Activated CD4-positive, alpha-beta T cell treated with anti-CD3 and anti-CD28 coated beads for 36 hours (primary cell): ENCODE measurements around the gene SDK1. TPM values are rescaled to one million over a fixed set of nuclear protein-coding genes. Genes with fewer than 3 reads are reported as not detected.
A peak's percentile ranks its signal among the peaks of the same experiment; 100 is the strongest.
"Not testable (repeated sequence)": the region's sequence is repeated elsewhere in the genome, so short reads cannot be mapped to it uniquely, and the experiment has no call there.

Source experiments
- ATAC-seq: fragments of 200-7000 bp; cut with Tn5 transposase; one replicate; pipeline ENCODE4 v1.10.0; 2021; ENCODE audit warnings: mild to moderate bottlenecking, moderate library complexity
- CTCF ChIA-PET: fragments of 350-600 bp; sonication (Branson Sonifier 250); formaldehyde crosslinking; loops from one replicate; lab custom pipeline; 2021; ENCODE audit warnings: antibody characterized with exemption; lab: Charles Lee
- POLR2A ChIA-PET: fragments of 350-600 bp; sonication (Branson Sonifier 250); formaldehyde crosslinking; loops from one replicate; lab custom pipeline; 2021; ENCODE audit warnings: antibody characterized with exemption, inconsistent platforms; lab: Charles Lee
- DNase-seq: peaks from one replicate; pipeline ENCODE4 v3.0.0-alpha.2; 2020
- H3K27ac Mint-ChIP-seq: one replicate; pipeline ENCODE4 v1.8.0; 2021; ENCODE audit warnings: mixed read lengths
- H3K27me3 Mint-ChIP-seq: one replicate; pipeline ENCODE4 v1.8.0; 2021; ENCODE audit warnings: mixed read lengths
- H3K36me3 Mint-ChIP-seq: one replicate; pipeline ENCODE4 v1.8.0; 2021; ENCODE audit warnings: low read depth, mixed read lengths
- H3K4me1 Mint-ChIP-seq: one replicate; pipeline ENCODE4 v1.8.0; 2021; ENCODE audit warnings: mixed read lengths
- H3K4me3 Mint-ChIP-seq: one replicate; pipeline ENCODE4 v1.8.0; 2021; ENCODE audit warnings: mild to moderate bottlenecking, moderate library complexity, mixed read lengths
- H3K9me3 Mint-ChIP-seq: one replicate; pipeline ENCODE4 v1.8.0; 2021; ENCODE audit warnings: low read depth, mixed read lengths
- intact Hi-C, 2 experiments: fragments of 100-400 bp; cut with DNase I in 1 of 2; cut with micrococcal nuclease in 1 of 2; formaldehyde crosslinking; loops; one replicate each; pipeline versions ENCODE4 v1.14.2 to v1.15.1; 2022 to 2024; cut with DNase I, micrococcal nuclease
- total RNA-seq, 2 experiments: library from RNA; stranded (reverse); gene quantifications; one replicate each; pipeline ENCODE4 v1.2.3, GENCODE V29; 2021

Gene SDK1
- total RNA-seq, 2 experiments from 2014 or later, result 1.1 to 1.9 TPM

GRCh38 chr7:4079366-4079765 lies 778.3 kb downstream of the SDK1 start:
- intact Hi-C loops, result no loop called here
- peaks cover 4% of the 10 kb centered on the region for H3K4me1 Mint-ChIP-seq
- H3K9me3 Mint-ChIP-seq, result no peaks in the 10 kb centered on the region
- ChIA-PET POLR2A (no interaction called here), CTCF (no interaction called here)
- H3K4me3 Mint-ChIP-seq, result no peak overlapping the region
- H3K27ac Mint-ChIP-seq, result no peak overlapping the region
- H3K36me3 Mint-ChIP-seq, result no peaks in the 10 kb centered on the region
- ATAC-seq, result no peak
- H3K27me3 Mint-ChIP-seq, result no peaks in the 10 kb centered on the region
- no peak for DNase-seq

GRCh38 chr7:4079956-4080355 lies 778.9 kb downstream of the SDK1 start:
- H3K27me3 Mint-ChIP-seq, result no peaks in the 10 kb centered on the region
- ATAC-seq (no peak), DNase-seq (no peak)
- POLR2A ChIA-PET, result no interaction called here
- CTCF ChIA-PET, result interaction anchor here (0.6 kb wide), 1 partner anchor 19 kb away, joined by 3 read pairs; no protein-coding TSS in a partner anchor
- H3K36me3 Mint-ChIP-seq, result no peaks in the 10 kb centered on the region
- peaks cover 4% of the 10 kb centered on the region for H3K4me1 Mint-ChIP-seq
- intact Hi-C loops, result no loop called here
- H3K9me3 Mint-ChIP-seq, result no peaks in the 10 kb centered on the region
- H3K27ac Mint-ChIP-seq, result no peak overlapping the region
- H3K4me3 Mint-ChIP-seq, result no peak overlapping the region

GRCh38 chr7:4080954-4081353 lies 779.9 kb downstream of the SDK1 start:
- POLR2A ChIA-PET, result no interaction called here
- Mint-ChIP-seq H3K4me1 (peaks cover 8% of the 10 kb centered on the region), H3K9me3 (no peaks in the 10 kb centered on the region), H3K27me3 (no peaks in the 10 kb centered on the region), H3K4me3 (no peak overlapping the region), H3K27ac (no peak overlapping the region), H3K36me3 (no peaks in the 10 kb centered on the region)
- CTCF ChIA-PET, result no interaction called here
- DNase-seq (no peak), ATAC-seq (no peak)
- intact Hi-C loops, result no loop called here

- Mint-ChIP-seq H3K27me3 (no peaks in the 10 kb centered on the region), H3K27ac (no peak overlapping the region), H3K4me1 (peaks cover 13% of the 10 kb centered on the region), H3K36me3 (no peaks in the 10 kb centered on the region), H3K4me3 (no peak overlapping the region), H3K9me3 (peaks cover 11% of the 10 kb centered on the region)
- ATAC-seq (no peak), DNase-seq (no peak)
- ChIA-PET CTCF (no interaction called here), POLR2A (no interaction called here)
- intact Hi-C loops, result no loop called here
Measured at GRCh38 chr7:4083513-4083912, 782.5 kb downstream of the SDK1 start.

- ATAC-seq (no peak), DNase-seq (no peak)
- no peaks in the 10 kb centered on the region for H3K36me3 Mint-ChIP-seq
- H3K27ac Mint-ChIP-seq, result no peak overlapping the region
- no peak overlapping the region for H3K4me3 Mint-ChIP-seq
- ChIA-PET POLR2A (no interaction called here), CTCF (no interaction called here)
- intact Hi-C loops, result no loop called here
- no peaks in the 10 kb centered on the region for H3K27me3 Mint-ChIP-seq
- peaks cover 12% of the 10 kb centered on the region for H3K9me3 Mint-ChIP-seq
- peaks cover 13% of the 10 kb centered on the region for H3K4me1 Mint-ChIP-seq
Measured at GRCh38 chr7:4084271-4084670, 783.2 kb downstream of the SDK1 start.

GRCh38 chr7:4085937-4086691 lies 785.1 kb downstream of the SDK1 start:
- peak overlapping the region; percentile 14 for H3K27ac Mint-ChIP-seq
- H3K36me3 Mint-ChIP-seq, result peaks cover 5% of the 10 kb centered on the region
- ChIA-PET CTCF (interaction anchor here (0.7 to 1.4 kb wide), 2 partner anchors 17 to 174 kb away, joined by 3 to 5 read pairs; no protein-coding TSS in a partner anchor), POLR2A (no interaction called here)
- intact Hi-C loops, result no loop called here
- peaks cover 25% of the 10 kb centered on the region for H3K9me3 Mint-ChIP-seq
- no peak for DNase-seq
- no peak overlapping the region for H3K4me3 Mint-ChIP-seq
- H3K4me1 Mint-ChIP-seq, result peaks cover 13% of the 10 kb centered on the region
- ATAC-seq, result no peak
- H3K27me3 Mint-ChIP-seq, result no peaks in the 10 kb centered on the region

GRCh38 chr7:4086723-4087122 lies 785.7 kb downstream of the SDK1 start:
- Mint-ChIP-seq H3K27ac (peak overlapping the region; percentile 14), H3K4me3 (no peak overlapping the region), H3K4me1 (peaks cover 13% of the 10 kb centered on the region), H3K9me3 (peaks cover 25% of the 10 kb centered on the region), H3K36me3 (peaks cover 5% of the 10 kb centered on the region), H3K27me3 (no peaks in the 10 kb centered on the region)
- no peak for ATAC-seq
- ChIA-PET POLR2A (no interaction called here), CTCF (interaction anchor here (0.7 to 1.4 kb wide), 2 partner anchors 16 to 175 kb away, joined by 3 to 5 read pairs; no protein-coding TSS in a partner anchor)
- intact Hi-C loops, result no loop called here
- DNase-seq, result no peak

GRCh38 chr7:4091767-4092166 lies 790.7 kb downstream of the SDK1 start:
- POLR2A ChIA-PET, result no interaction called here
- no peak for ATAC-seq
- DNase-seq, result no peak

GRCh38 chr7:4093035-4093434 lies 792.0 kb downstream of the SDK1 start:
- H3K4me1 Mint-ChIP-seq, result peaks cover 35% of the 10 kb centered on the region
- H3K27me3 Mint-ChIP-seq, result no peaks in the 10 kb centered on the region
- ATAC-seq (no peak), DNase-seq (no peak)
- ChIA-PET POLR2A (no interaction called here), CTCF (no interaction called here)
- H3K4me3 Mint-ChIP-seq, result no peak overlapping the region
- no peak overlapping the region for H3K27ac Mint-ChIP-seq
- intact Hi-C loops, result no loop called here
- H3K9me3 Mint-ChIP-seq, result peaks cover 16% of the 10 kb centered on the region
- H3K36me3 Mint-ChIP-seq, result peaks cover 5% of the 10 kb centered on the region

More at GRCh38 chr7:4091767-4092166, 790.7 kb downstream of the SDK1 start:
- Mint-ChIP-seq H3K36me3 (peaks cover 5% of the 10 kb centered on the region), H3K9me3 (peaks cover 20% of the 10 kb centered on the region), H3K4me3 (no peak overlapping the region), H3K4me1 (peaks cover 22% of the 10 kb centered on the region), H3K27ac (no peak overlapping the region), H3K27me3 (no peaks in the 10 kb centered on the region)
- CTCF ChIA-PET, result interaction anchor here (0.6 kb wide), 1 partner anchor 86 kb away, joined by 3 read pairs; no protein-coding TSS in a partner anchor
- intact Hi-C loops, result no loop called here

- Mint-ChIP-seq H3K27me3 (no peaks in the 10 kb centered on the region), H3K4me3 (no peak overlapping the region), H3K9me3 (peaks cover 15% of the 10 kb centered on the region), H3K27ac (no peak overlapping the region), H3K36me3 (peaks cover 5% of the 10 kb centered on the region), H3K4me1 (peaks cover 39% of the 10 kb centered on the region)
- DNase-seq, result no peak
- CTCF ChIA-PET, result no interaction called here
- no peak for ATAC-seq
- POLR2A ChIA-PET, result no interaction called here
- intact Hi-C loops, result no loop called here
Measured at GRCh38 chr7:4093483-4093882, 792.4 kb downstream of the SDK1 start.

- H3K27me3 Mint-ChIP-seq, CTCF ChIA-PET, DNase-seq, intact Hi-C loops, POLR2A ChIA-PET, H3K4me3 Mint-ChIP-seq, H3K36me3 Mint-ChIP-seq, H3K27ac Mint-ChIP-seq, ATAC-seq: not testable (repeated sequence)
- H3K9me3 Mint-ChIP-seq, result peaks cover 13% of the 10 kb centered on the region
- peaks cover 44% of the 10 kb centered on the region for H3K4me1 Mint-ChIP-seq
Measured at GRCh38 chr7:4094158-4094557, 793.1 kb downstream of the SDK1 start.

- POLR2A ChIA-PET, result no interaction called here
- Mint-ChIP-seq H3K36me3 (no peaks in the 10 kb centered on the region), H3K27me3 (no peaks in the 10 kb centered on the region), H3K9me3 (no peaks in the 10 kb centered on the region), H3K27ac (peak overlapping the region; percentile 82), H3K4me3 (peak overlapping the region; percentile 35), H3K4me1 (peaks cover 45% of the 10 kb centered on the region)
- CTCF ChIA-PET, result no interaction called here
- peak; percentile 34 for DNase-seq
- intact Hi-C loops, result no loop called here
- peak; percentile 65 for ATAC-seq
Measured at GRCh38 chr7:4097001-4097609, 796.1 kb downstream of the SDK1 start.
